ENCODE results near the gene CSNK1D. TPM values are rescaled to one million over a fixed set of nuclear protein-coding genes. Genes with fewer than 3 reads are reported as not detected.

CSNK1D gene
- total and polyA plus RNA-seq, 10 of the 15 experiments (the other 5 are each of a cell fraction or from before 2014, with no cell fraction given): 5.7 to 105 (median 58.1) TPM

DNA sequence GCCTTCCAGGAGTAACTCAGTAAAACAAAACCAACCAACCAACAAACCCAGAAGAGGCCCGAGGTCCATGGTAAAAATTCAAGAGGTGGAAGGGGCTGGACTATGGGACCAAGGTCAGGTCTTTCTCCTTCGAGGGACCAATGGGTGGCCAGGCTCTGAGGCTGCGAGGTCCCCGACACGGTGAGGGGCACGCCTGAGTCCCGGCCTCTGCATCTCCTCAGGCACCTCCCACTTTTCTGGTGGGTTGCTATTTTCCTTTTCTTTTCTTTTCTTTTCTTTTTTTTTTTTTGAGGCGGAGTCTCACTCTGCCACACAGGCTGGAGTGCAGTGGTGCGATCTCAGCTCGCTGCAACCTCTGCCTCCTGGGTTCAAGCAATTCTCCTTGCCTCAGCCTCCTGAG, 26.0 kb upstream of the CSNK1D start:
- no peak for ATAC-seq
- SMC1A ChIA-PET (ENCODE audit: uncharacterized antibody, unreplicated experiment): interaction anchor here (1.5 to 5.1 kb wide), 5 partner anchors 23 to 93 kb away, joined by 4 to 42 read pairs (median 12); no protein-coding TSS in a partner anchor
- RAD21 ChIA-PET (ENCODE audit: unreplicated experiment): interaction anchor here (1.1 to 7.9 kb wide), 6 partner anchors 15 to 270 kb away, joined by 3 to 77 read pairs (median 10); no protein-coding TSS in a partner anchor
- WGBS (ENCODE audit: insufficient coverage, insufficient replicate concordance, low lambda C conversion rate, missing lambda C conversion rate): 98% methylated on average over 9 of the region's 10 CpGs
- TF ChIP-seq MLLT1 (IDR thresholded peaks at IDR 0.05) (peak; percentile 88), IKZF1 (conservative IDR thresholded peaks at IDR 0.05) (no peak)
- no peak for DNase-seq (ENCODE audit: low read depth, low spot score)
- intact Hi-C loops (cut with micrococcal nuclease; ENCODE audit: unreplicated experiment): no loop called here
- Histone ChIP-seq H3K4me1 (ENCODE audit: control insufficient read depth, insufficient read depth, low read length) (peaks cover 43% of the 10 kb centered on the region), H2AFZ (ENCODE audit: control insufficient read depth, low read depth, low read length) (no peak overlapping the region), H3K27me3 (replicated peaks in 1 of 2; ENCODE audit: control insufficient read depth in 2 of 2, insufficient read depth in 2 of 2, low read length in 1 of 2) (no peaks in the 10 kb centered on the region), H3K4me2 (ENCODE audit: control insufficient read depth, insufficient read depth) (no peak overlapping the region), H3K79me2 (ENCODE audit: control insufficient read depth, insufficient read depth, low read length) (no peaks in the 10 kb centered on the region), H3K9me3 (replicated peaks; ENCODE audit: control insufficient read depth, insufficient read depth, low read length) (no peaks in the 10 kb centered on the region), H3K9ac (ENCODE audit: control insufficient read depth, insufficient read depth, low read length) (no peak overlapping the region), H3K36me3 (ENCODE audit: control insufficient read depth in 2 of 2, insufficient read depth in 2 of 2, low read length in 1 of 2) (no peaks in the 10 kb centered on the region), H4K20me1 (ENCODE audit: control insufficient read depth, insufficient read depth) (no peaks in the 10 kb centered on the region), H3K27ac (ENCODE audit: control insufficient read depth, insufficient read depth) (no peak overlapping the region), H3K4me3 (no peak overlapping the region)
- BruUV-seq (replicated peaks): no TSS peak
- no peak for FAIRE-seq
- in situ Hi-C loops (cut with MboI): no loop called here
- CTCF ChIA-PET: interaction anchor here (1.0 to 8.7 kb wide), 8 partner anchors 24 to 120 kb away, joined by 3 to 94 read pairs (median 16); no protein-coding TSS in a partner anchor
- POLR2A ChIA-PET: interaction anchor here (1.0 to 4.0 kb wide), 5 partner anchors 14 to 94 kb away, joined by 3 to 32 read pairs (median 3); no protein-coding TSS in a partner anchor

Measured in GM12878 (cell line).